ENCODE measurements around the gene SPCS1. TPM values are rescaled to one million over a fixed set of nuclear protein-coding genes. Genes with fewer than 3 reads are reported as not detected.

SPCS1 gene
- total and polyA plus RNA-seq, 9 of the 15 experiments (the other 6 are each of a cell fraction or from before 2014, with no cell fraction given), result 73.9 to 567 (median 127) TPM

DNA sequence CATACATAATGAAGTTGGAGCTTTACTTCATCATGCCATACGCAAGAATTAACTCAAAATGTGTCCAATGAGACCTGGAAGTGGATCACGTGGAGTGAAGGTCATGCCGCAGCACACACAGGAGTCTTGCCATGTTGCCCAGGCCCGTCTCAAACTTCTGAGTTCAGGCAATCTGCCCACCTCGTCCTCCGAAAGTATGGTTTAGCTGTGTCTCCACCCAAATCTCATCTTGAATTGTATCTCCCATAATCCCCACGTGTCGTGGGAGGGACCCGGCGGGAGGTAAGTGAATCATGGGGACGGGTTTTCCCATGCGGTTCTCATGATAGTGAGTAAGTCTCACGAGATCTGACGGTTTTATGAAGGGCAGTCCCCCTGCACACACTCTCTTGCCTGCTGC is 25.7 kb downstream of the SPCS1 start:
- TF ChIP-seq ELF2 (CRISPR knock-in tag; IDR thresholded peaks at IDR 0.05), result no peak
- no peak for TF ChIP-seq SMARCB1 (IDR thresholded peaks at IDR 0.05; ENCODE audit: insufficient read length, low read depth)
- no peak for TF ChIP-seq ZNF3 (CRISPR knock-in tag; IDR thresholded peaks at IDR 0.05)
- TF ChIP-seq ZNF436 (CRISPR knock-in tag; IDR thresholded peaks at IDR 0.05), result no peak
- no peak for TF ChIP-seq CBX3 (IDR thresholded peaks at IDR 0.05; ENCODE audit: borderline replicate concordance in 1 of 2, low read length in 2 of 2)
- TF ChIP-seq DEAF1 (CRISPR knock-in tag; IDR thresholded peaks at IDR 0.05), result no peak
- TF ChIP-seq ATF4 (CRISPR knock-in tag; IDR thresholded peaks at IDR 0.05), result no peak
- no peak for TF ChIP-seq HMBOX1 (IDR thresholded peaks at IDR 0.05)
- TF ChIP-seq HMGN3 (IDR thresholded peaks at IDR 0.05; ENCODE audit: borderline replicate concordance, extremely low read depth, insufficient read length, low read depth, low read length), result no peak
- no peak for TF ChIP-seq KDM4B (IDR thresholded peaks at IDR 0.05; ENCODE audit: borderline replicate concordance in 2 of 2, low read depth in 1 of 2)
- TF ChIP-seq ESRRA (IDR thresholded peaks at IDR 0.05; ENCODE audit: borderline replicate concordance, low read depth), result no peak
- no peak for TF ChIP-seq GTF2A2 (tag; IDR thresholded peaks at IDR 0.05)
- no peak for TF ChIP-seq ILF3 (IDR thresholded peaks at IDR 0.05; ENCODE audit: borderline replicate concordance)
- no peak for TF ChIP-seq BCOR (IDR thresholded peaks at IDR 0.05)
- TF ChIP-seq HMG20B (CRISPR knock-in tag; IDR thresholded peaks at IDR 0.05), result no peak
- TF ChIP-seq RCOR1 (IDR thresholded peaks at IDR 0.05; ENCODE audit: borderline replicate concordance in 1 of 2, low read depth in 2 of 2, low read length in 2 of 2), result no peak
- no peak for TF ChIP-seq HDAC1 (IDR thresholded peaks at IDR 0.05)
- no peak for TF ChIP-seq E2F3 (CRISPR knock-in tag; IDR thresholded peaks at IDR 0.05)
- in situ Hi-C loops (cut with MboI), result no loop called here
- H3K9ac ChIP-seq (ENCODE audit: insufficient read depth in 1 of 2, low read depth in 2 of 2, low read length in 2 of 2), result no peak overlapping the region
- intact Hi-C loops (cut with micrococcal nuclease), result no loop called here
- ATAC-seq, result no peak
- POLR2A ChIA-PET, result no interaction called here
- CTCF ChIA-PET (ENCODE audit: low intra/inter-chr PET ratio), result no interaction called here
- H4K20me1 ChIP-seq (replicated peaks; ENCODE audit: control insufficient read depth, insufficient read depth, low read length), result no peaks in the 10 kb centered on the region
- DNase-seq (ENCODE audit: extremely low read depth in 1 of 4, low spot score in 3 of 4), result no peak
- peaks cover 31% of the 10 kb centered on the region; the same call in 2 of the 3 replicates for H3K36me3 ChIP-seq (ENCODE audit: control insufficient read depth, insufficient read depth, low read length)
- H3K4me3 ChIP-seq, result no peak overlapping the region
- no peak overlapping the region for H3K4me2 ChIP-seq (ENCODE audit: insufficient read depth, low read length)
- WGBS (ENCODE audit: insufficient coverage, low coverage, missing lambda C conversion rate), result 97% methylated on average over 9 of the region's 14 CpGs
- H3K9me3 ChIP-seq (replicated peaks; ENCODE audit: control insufficient read depth, insufficient read depth, low read depth, low read length), result no peaks in the 10 kb centered on the region; the same call in none of the 2 replicates
- no peaks in the 10 kb centered on the region for H3K79me2 ChIP-seq (ENCODE audit: control insufficient read depth, insufficient read depth, low read length)
- no TSS peak for BruUV-seq (replicated peaks)
- H3K9me1 ChIP-seq (ENCODE audit: control insufficient read depth, insufficient read depth, low read length), result no peaks in the 10 kb centered on the region
- H3K27ac ChIP-seq (ENCODE audit: extremely low read depth, low read depth, low read length), result no peak overlapping the region
- no peaks in the 10 kb centered on the region for H3K4me1 ChIP-seq (replicated peaks in 1 of 2; ENCODE audit: control insufficient read depth in 2 of 2, insufficient read depth in 2 of 2, low read length in 2 of 2)
- no peaks in the 10 kb centered on the region for H3K27me3 ChIP-seq (ENCODE audit: control insufficient read depth in 2 of 2, insufficient read depth in 2 of 2, low read length in 2 of 2)
- H2AFZ ChIP-seq (ENCODE audit: low read depth, low read length), result no peak overlapping the region
- no peak for FAIRE-seq

Data from K562 (cell line).